HEK293 (cell line): Measurements from ENCODE around the gene VEZT.

Source experiments
- CTCF ChIA-PET: fragments of 350-600 bp; formaldehyde crosslinking; extraction: SDS; loops from one replicate; lab custom pipeline; 2021; ENCODE audit warnings: antibody characterized with exemption; lab: Yijun Ruan, JAX
- POLR2A ChIA-PET: fragments of 300-600 bp; formaldehyde crosslinking; extraction: SDS; loops from one replicate; lab custom pipeline; 2020; ENCODE audit warnings: antibody characterized with exemption, inconsistent platforms; lab: Yijun Ruan, JAX
- H3K27ac ChIP-seq: fragments of 200-500 bp; sonication (Bioruptor generic); 2 replicates; pipeline ENCODE4 v1.5.1; 2014; ENCODE audit warnings: low read depth, low read length, control low read depth, inconsistent platforms; ENCODE audit errors: extremely low read depth
- H3K36me3 ChIP-seq, 2 experiments: fragments of 200-500 bp in 1 of 2; sonication (Bioruptor generic) in 1 of 2; 1 replicate in 1 of 2; 2 replicates in 1 of 2; pipeline ENCODE4 v1.5.1; 2014 to 2017; ENCODE audit warnings: inconsistent platforms in 2 of 2, low read length in 2 of 2; ENCODE audit not compliant: control insufficient read depth in 2 of 2, insufficient read depth in 1 of 2
- H3K4me1 ChIP-seq: fragments of 200-500 bp; sonication (Bioruptor generic); 2 replicates; pipeline ENCODE4 v1.5.1; 2014; ENCODE audit warnings: mild to moderate bottlenecking, low read length, inconsistent platforms; ENCODE audit not compliant: control insufficient read depth, insufficient read depth
- H3K4me3 ChIP-seq: 2 replicates; pipeline ENCODE4 v1.5.1; 2011; ENCODE audit warnings: low read depth, mild to moderate bottlenecking, control low read depth, low read length, moderate library complexity
- H3K9me3 ChIP-seq: fragments of 200-500 bp; sonication (Bioruptor generic); 2 replicates; pipeline ENCODE4 v1.5.1; 2014; ENCODE audit warnings: low read depth, low read length, inconsistent platforms; ENCODE audit not compliant: control insufficient read depth, insufficient read depth
- BCL11A ChIP-seq: fragments of 450-650 bp; formaldehyde crosslinking; IDR thresholded peaks from 2 replicates; pipeline ENCODE4 v1.5.1; 2016; ENCODE audit warnings: low read depth, missing biosample characterization, missing genetic modification characterization
- GFI1B ChIP-seq: fragments of 450-650 bp; formaldehyde crosslinking; IDR thresholded peaks from 2 replicates; pipeline ENCODE4 v1.5.1; 2016; ENCODE audit warnings: missing biosample characterization, missing genetic modification characterization
- HIC1 ChIP-seq: fragments of 450-650 bp; formaldehyde crosslinking; IDR thresholded peaks from 2 replicates; pipeline ENCODE4 v1.5.1; 2016; ENCODE audit warnings: missing biosample characterization, missing genetic modification characterization
- KLF1 ChIP-seq: fragments of 450-650 bp; formaldehyde crosslinking; IDR thresholded peaks from 2 replicates; pipeline ENCODE4 v1.5.1; 2016; ENCODE audit warnings: missing biosample characterization, missing genetic modification characterization
- KLF17 ChIP-seq: fragments of 450-650 bp; formaldehyde crosslinking; IDR thresholded peaks from 2 replicates; pipeline ENCODE4 v1.5.1; 2016; ENCODE audit warnings: missing biosample characterization, missing genetic modification characterization
- MEIS1 ChIP-seq: sonication (generic); formaldehyde crosslinking; IDR thresholded peaks from 2 replicates; pipeline ENCODE4 v1.8.1; 2022; ENCODE audit warnings: missing genetic modification reagents, mild to moderate bottlenecking, borderline replicate concordance
- PRDM6 ChIP-seq: fragments of 450-650 bp; formaldehyde crosslinking; IDR thresholded peaks from 2 replicates; pipeline ENCODE4 v1.5.1; 2017; ENCODE audit warnings: missing biosample characterization, missing genetic modification characterization
- SP2 ChIP-seq: fragments of 450-650 bp; formaldehyde crosslinking; IDR thresholded peaks from 2 replicates; pipeline ENCODE4 v1.5.1; 2016; ENCODE audit warnings: missing biosample characterization, missing genetic modification characterization
- TSHZ1 ChIP-seq: fragments of 450-650 bp; formaldehyde crosslinking; IDR thresholded peaks from 2 replicates; pipeline ENCODE4 v1.5.1; 2016; ENCODE audit warnings: missing biosample characterization, missing genetic modification characterization, borderline replicate concordance
- YY2 ChIP-seq: fragments of 450-650 bp; formaldehyde crosslinking; IDR thresholded peaks from 2 replicates; pipeline ENCODE4 v1.5.1; 2016; ENCODE audit warnings: missing biosample characterization, missing genetic modification characterization
- ZBTB21 ChIP-seq: fragments of 450-650 bp; formaldehyde crosslinking; IDR thresholded peaks from 2 replicates; pipeline ENCODE4 v1.5.1; 2017; ENCODE audit warnings: missing biosample characterization, missing genetic modification characterization
- ZBTB8A ChIP-seq: fragments of 450-650 bp; formaldehyde crosslinking; IDR thresholded peaks from 2 replicates; pipeline ENCODE4 v1.5.1; 2016; ENCODE audit warnings: missing biosample characterization, missing genetic modification characterization
- ZFP41 ChIP-seq: fragments of 450-650 bp; formaldehyde crosslinking; IDR thresholded peaks from 2 replicates; pipeline ENCODE4 v1.5.1; 2016; ENCODE audit warnings: missing biosample characterization, missing genetic modification characterization, borderline replicate concordance
- ZNF112 ChIP-seq: fragments of 450-650 bp; formaldehyde crosslinking; IDR thresholded peaks from 2 replicates; pipeline ENCODE4 v1.5.0; 2017; ENCODE audit warnings: missing biosample characterization, missing genetic modification characterization
- ZNF2 ChIP-seq: fragments of 450-650 bp; formaldehyde crosslinking; IDR thresholded peaks from 2 replicates; pipeline ENCODE4 v1.5.1; 2016; ENCODE audit warnings: missing biosample characterization, missing genetic modification characterization
- ZNF23 ChIP-seq: fragments of 450-650 bp; formaldehyde crosslinking; IDR thresholded peaks from 2 replicates; pipeline ENCODE4 v1.5.1; 2016; ENCODE audit warnings: missing biosample characterization, missing genetic modification characterization, borderline replicate concordance
- ZNF239 ChIP-seq: fragments of 450-650 bp; formaldehyde crosslinking; IDR thresholded peaks from 2 replicates; pipeline ENCODE4 v1.5.1; 2016; ENCODE audit warnings: missing biosample characterization, missing genetic modification characterization
- ZNF292 ChIP-seq: fragments of 450-650 bp; formaldehyde crosslinking; IDR thresholded peaks from 2 replicates; pipeline ENCODE4 v1.5.1; 2016; ENCODE audit warnings: low read depth, missing biosample characterization, missing genetic modification characterization, borderline replicate concordance
- ZNF518A ChIP-seq: fragments of 450-650 bp; formaldehyde crosslinking; conservative IDR thresholded peaks from 2 replicates; pipeline ENCODE4 v1.5.1; 2016; ENCODE audit warnings: low read depth, missing biosample characterization, missing genetic modification characterization
- ZNF596 ChIP-seq: fragments of 450-650 bp; IDR thresholded peaks from 2 replicates; pipeline ENCODE4 v1.5.0; 2018; ENCODE audit warnings: missing biosample characterization, mild to moderate bottlenecking, missing genetic modification characterization, moderate library complexity
- ZNF623 ChIP-seq: fragments of 450-650 bp; formaldehyde crosslinking; IDR thresholded peaks from 2 replicates; pipeline ENCODE4 v1.5.1; 2016; ENCODE audit warnings: missing biosample characterization, missing genetic modification characterization
- ZNF776 ChIP-seq: fragments of 450-650 bp; formaldehyde crosslinking; IDR thresholded peaks from 2 replicates; pipeline ENCODE4 v1.5.0; 2017; ENCODE audit warnings: missing biosample characterization, missing genetic modification characterization, borderline replicate concordance
- ZNF843 ChIP-seq: fragments of 450-650 bp; formaldehyde crosslinking; IDR thresholded peaks from 2 replicates; pipeline ENCODE4 v1.5.1; 2016; ENCODE audit warnings: missing biosample characterization, missing genetic modification characterization

Gene VEZT

GRCh38 chr12:95269892-95270291 lies 52.3 kb downstream of the VEZT start:
- H3K27ac ChIP-seq, result no peak overlapping the region
- POLR2A ChIA-PET, result no interaction called here
- H3K4me1 ChIP-seq, result no peaks in the 10 kb centered on the region
- CTCF ChIA-PET, result no interaction called here
- peaks cover 45 to 65% of the 10 kb centered on the region in 2 experiments for H3K36me3 ChIP-seq
- no peak overlapping the region for H3K4me3 ChIP-seq
- TF ChIP-seq ZNF623 (tag by site-specific recombination) (no peak), ZFP41 (no peak), ZNF518A (no peak), ZBTB8A (tag by site-specific recombination) (no peak)
- TF ChIP-seq, all 188 proteins: peak for 0
- H3K9me3 ChIP-seq, result no peaks in the 10 kb centered on the region

GRCh38 chr12:95271465-95271864 lies 53.9 kb downstream of the VEZT start:
- H3K9me3 ChIP-seq, result no peaks in the 10 kb centered on the region
- H3K27ac ChIP-seq, result no peak overlapping the region
- H3K4me3 ChIP-seq, result no peak overlapping the region
- peaks cover 43 to 64% of the 10 kb centered on the region in 2 experiments for H3K36me3 ChIP-seq
- no peaks in the 10 kb centered on the region for H3K4me1 ChIP-seq
- POLR2A ChIA-PET, result interaction anchor here (0.6 kb wide), 1 partner anchor 49 kb away, joined by 5 read pairs; no protein-coding TSS in a partner anchor
- CTCF ChIA-PET, result no interaction called here
- TF ChIP-seq GFI1B, result no peak
- TF ChIP-seq ZNF776 (tag by site-specific recombination), result no peak
- no peak for TF ChIP-seq KLF17 (tag by site-specific recombination)
- TF ChIP-seq YY2 (tag by site-specific recombination), result no peak
- no peak for TF ChIP-seq ZNF843
- TF ChIP-seq PRDM6 (tag by site-specific recombination), result no peak
- no peak for TF ChIP-seq ZBTB21
- TF ChIP-seq SP2 (tag by site-specific recombination), result no peak
- TF ChIP-seq ZNF292, result no peak
- no peak for TF ChIP-seq ZNF596
- no peak for TF ChIP-seq MEIS1
- TF ChIP-seq ZNF239 (tag by site-specific recombination), result no peak
- TF ChIP-seq ZNF112 (tag by site-specific recombination), result no peak
- no peak for TF ChIP-seq ZNF2 (tag by site-specific recombination)
- TF ChIP-seq KLF1 (tag by site-specific recombination), result no peak
- TF ChIP-seq BCL11A (tag by site-specific recombination), result no peak
- TF ChIP-seq TSHZ1 (tag by site-specific recombination), result no peak
- TF ChIP-seq ZNF23 (tag by site-specific recombination), result no peak
- TF ChIP-seq HIC1 (tag by site-specific recombination), result no peak
